A549 (cell line): ENCODE data around the gene GCG. TPM values are rescaled to one million over a fixed set of nuclear protein-coding genes. Genes with fewer than 3 reads are reported as not detected.
A peak's percentile ranks its signal among the peaks of the same experiment; 100 is the strongest.

Experiments
- ATAC-seq, 2 experiments: fragments of 200-7000 bp in 1 of 2; fragments of >200 bp in 1 of 2; cut with Nextera tagmentation in 1 of 2; cut with Tn5 transposase in 1 of 2; 3 replicates each; pipeline versions ENCODE4 v1.8.0 to v1.9.1; 2018 to 2020; ENCODE audit warnings: mild to moderate bottlenecking in 1 of 2, moderate library complexity in 1 of 2
- CTCF ChIA-PET: fragments of 300-600 bp; sonication (Branson Sonifier 250); formaldehyde crosslinking; extraction: SDS; loops from one replicate; lab custom pipeline; 2021; ENCODE audit warnings: antibody characterized with exemption, inconsistent platforms; lab: Yijun Ruan, JAX
- POLR2A ChIA-PET: fragments of 350-600 bp; formaldehyde crosslinking; extraction: SDS; loops from one replicate; lab custom pipeline; 2021; ENCODE audit warnings: antibody characterized with exemption, inconsistent platforms; lab: Yijun Ruan, JAX
- DNase-seq, 2 experiments: peaks; one replicate each; pipeline versions ENCODE4 v3.0.0 to v3.0.0-alpha.2; 2011 to 2016; ENCODE audit warnings: low read depth in 1 of 2, low spot score in 1 of 2
- FAIRE-seq: peaks from 2 replicates; lab custom pipeline; 2011; peaks lifted over from hg19 to GRCh38; lab: Jason Lieb, UNC
- H3K27ac ChIP-seq, 2 experiments: fragments of >200 bp; sonication (Bioruptor Twin); formaldehyde crosslinking; 3 replicates each; pipeline ENCODE4 v1.5.1; 2016 to 2017
- H3K4me1 ChIP-seq: fragments of >200 bp; sonication (Bioruptor Twin); formaldehyde crosslinking; 3 replicates; pipeline ENCODE4 v1.6.1; 2016
- H3K4me2 ChIP-seq: fragments of >200 bp; sonication (Bioruptor Twin); formaldehyde crosslinking; 3 replicates; pipeline ENCODE4 v1.6.1; 2016
- H3K4me3 ChIP-seq: fragments of >200 bp; sonication (Bioruptor Twin); formaldehyde crosslinking; 3 replicates; pipeline ENCODE4 v1.5.1; 2016
- H3K9me3 ChIP-seq: fragments of >200 bp; sonication (Bioruptor Twin); formaldehyde crosslinking; 3 replicates; pipeline ENCODE4 v1.6.1; 2016
- CHD2 ChIP-seq: fragments of 150-350 bp; IDR thresholded peaks from 2 replicates; pipeline ENCODE4 v1.6.1; 2014; ENCODE audit warnings: low read length; ENCODE audit not compliant: partially characterized antibody
- EP300 ChIP-seq, 2 experiments: fragments of >200 bp; sonication (Bioruptor Twin); formaldehyde crosslinking; IDR thresholded peaks; 2 replicates in 1 of 2; 3 replicates in 1 of 2; pipeline ENCODE4 v1.6.1; 2016 to 2017
- FOSB ChIP-seq: fragments of 250-450 bp; sonication (Bioruptor Pico); IDR thresholded peaks from 2 replicates; pipeline ENCODE4 v1.5.0; 2020; ENCODE audit warnings: mild to moderate bottlenecking, moderate library complexity
- FOXS1 ChIP-seq: fragments of 250-450 bp; sonication (Bioruptor Pico); IDR thresholded peaks from 2 replicates; pipeline ENCODE4 v1.5.0; 2020; ENCODE audit warnings: mild to moderate bottlenecking, moderate library complexity
- HEYL ChIP-seq: fragments of 250-450 bp; sonication (Bioruptor Pico); IDR thresholded peaks from 2 replicates; pipeline ENCODE4 v1.8.0; 2021; ENCODE audit warnings: mild to moderate bottlenecking, moderate library complexity
- HOXA7 ChIP-seq: fragments of 250-450 bp; sonication (Bioruptor Pico); IDR thresholded peaks from 2 replicates; pipeline ENCODE4 v1.5.0; 2020; ENCODE audit warnings: mild to moderate bottlenecking, moderate library complexity
- HOXB13 ChIP-seq: fragments of 250-450 bp; sonication (Bioruptor Pico); IDR thresholded peaks from 2 replicates; pipeline ENCODE4 v1.5.0; 2020; ENCODE audit warnings: low read depth, mild to moderate bottlenecking, moderate library complexity
- HOXB5 ChIP-seq: fragments of 250-450 bp; sonication (Bioruptor Pico); IDR thresholded peaks from 2 replicates; pipeline ENCODE4 v1.5.0; 2020; ENCODE audit warnings: mild to moderate bottlenecking, moderate library complexity
- JUNB ChIP-seq: fragments of >200 bp; sonication (Bioruptor Twin); formaldehyde crosslinking; IDR thresholded peaks from 2 replicates; pipeline ENCODE4 v1.6.1; 2016
- KDM5A ChIP-seq: fragments of 200-600 bp; sonication (generic); IDR thresholded peaks from 2 replicates; pipeline ENCODE4 v1.6.1; 2016; ENCODE audit warnings: antibody characterized with exemption, mild to moderate bottlenecking
- MAFK ChIP-seq: fragments of 450-650 bp; IDR thresholded peaks from 2 replicates; pipeline ENCODE4 v1.6.1; 2014; ENCODE audit not compliant: partially characterized antibody
- MAX ChIP-seq: IDR thresholded peaks from 2 replicates; pipeline ENCODE4 v1.6.1; 2012
- PBX3 ChIP-seq: IDR thresholded peaks from 2 replicates; pipeline ENCODE4 v1.6.1; 2012
- POLR2A ChIP-seq: IDR thresholded peaks from 2 replicates; pipeline ENCODE4 v1.6.1; 2012; ENCODE audit warnings: mild to moderate bottlenecking, low read length
- POLR2AphosphoS2 ChIP-seq: conservative IDR thresholded peaks from 2 replicates; pipeline ENCODE4 v1.6.1; 2012; ENCODE audit warnings: low read length, improper control_type of control experiment, inconsistent platforms
- RARB ChIP-seq: fragments of 250-450 bp; sonication (Bioruptor Pico); IDR thresholded peaks from 2 replicates; pipeline ENCODE4 v1.8.0; 2021; ENCODE audit warnings: mild to moderate bottlenecking, moderate library complexity
- TFCP2L1 ChIP-seq: fragments of 250-450 bp; sonication (Bioruptor Pico); IDR thresholded peaks from 2 replicates; pipeline ENCODE4 v1.5.0; 2021; ENCODE audit warnings: mild to moderate bottlenecking
- ZC3H11A ChIP-seq: fragments of 450-650 bp; IDR thresholded peaks from 2 replicates; pipeline ENCODE4 v1.6.1; 2014; ENCODE audit warnings: antibody characterized with exemption, mild to moderate bottlenecking
- ZFP36 ChIP-seq: fragments of 450-650 bp; IDR thresholded peaks from 2 replicates; pipeline ENCODE4 v1.6.1; 2014; ENCODE audit warnings: borderline replicate concordance; ENCODE audit not compliant: partially characterized antibody
- ZSCAN20 ChIP-seq: fragments of 250-450 bp; sonication (Bioruptor Pico); IDR thresholded peaks from 2 replicates; pipeline ENCODE4 v1.8.0; 2022; ENCODE audit warnings: mild to moderate bottlenecking, moderate library complexity
- WGBS: methylation state at CpG from one replicate; pipeline ENCODE4 v1.1.6; 2017; ENCODE audit errors: missing lambda C conversion rate; 5-methylcytosine and 5-hydroxymethylcytosine counted together
- polyA plus RNA-seq, 4 experiments: library from polyadenylated mRNA; depleted of rRNA in 3 of 4; stranded (reverse); fragments of >200 nt; fragmentation: RNase III in 1 of 4; extraction: RNeasy Plus Mini Kit Qiagen cat#74134 plus additional on column Dnase treatment in 1 of 4; gene quantifications; 2 replicates in 3 of 4; 3 replicates in 1 of 4; pipeline ENCODE4 v1.2.3, GENCODE V29; 2011 to 2017
- TF ChIP-seq, protein P1 (sequence below): fragments of 250-450 bp; sonication (Bioruptor Pico); IDR thresholded peaks from 2 replicates; pipeline ENCODE4 v1.5.0; 2021; ENCODE audit warnings: mild to moderate bottlenecking, moderate library complexity, borderline replicate concordance
- TF ChIP-seq, protein P2 (sequence below): fragments of 250-450 bp; sonication (Bioruptor Pico); IDR thresholded peaks from 2 replicates; pipeline ENCODE4 v1.5.0; 2020; ENCODE audit warnings: low read depth, mild to moderate bottlenecking, moderate library complexity
- TF ChIP-seq, protein P3 (sequence below): fragments of 150-350 bp; IDR thresholded peaks from 2 replicates; pipeline ENCODE4 v1.6.1; 2014; ENCODE audit warnings: low read depth, mild to moderate bottlenecking, low read length

GCG gene
- polyA plus RNA-seq, 2 of the 4 experiments (the other 2 are of a cell fraction): not detected

DNA sequence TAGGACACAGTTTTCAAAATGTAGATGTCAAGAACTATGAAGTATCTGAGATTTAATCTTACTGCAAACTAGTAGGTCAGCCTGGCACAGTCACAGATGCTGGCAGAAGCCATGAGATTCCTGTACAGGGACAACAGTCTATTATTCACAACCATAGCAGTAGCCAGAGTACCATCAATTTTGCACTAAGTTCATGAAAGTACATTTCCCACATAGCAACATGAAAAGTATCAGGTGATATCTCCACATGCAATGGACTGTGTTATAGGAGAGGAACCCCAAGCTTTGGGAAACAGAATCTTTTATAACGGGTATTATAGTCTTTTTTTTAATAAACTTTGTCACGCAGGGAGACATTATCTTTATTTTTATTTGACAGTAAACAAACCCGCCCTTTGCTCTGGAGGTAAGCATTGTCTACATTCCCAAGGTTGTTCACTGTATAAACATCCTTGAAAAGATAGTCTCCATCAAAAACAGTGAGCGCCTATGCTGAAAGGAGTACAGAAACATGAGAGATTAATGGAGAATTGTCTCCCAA lies 44.6 kb downstream of the GCG start (continued):
- TF ChIP-seq MAX (no peak), HOXB13 (CRISPR knock-in tag) (no peak)

DNA sequence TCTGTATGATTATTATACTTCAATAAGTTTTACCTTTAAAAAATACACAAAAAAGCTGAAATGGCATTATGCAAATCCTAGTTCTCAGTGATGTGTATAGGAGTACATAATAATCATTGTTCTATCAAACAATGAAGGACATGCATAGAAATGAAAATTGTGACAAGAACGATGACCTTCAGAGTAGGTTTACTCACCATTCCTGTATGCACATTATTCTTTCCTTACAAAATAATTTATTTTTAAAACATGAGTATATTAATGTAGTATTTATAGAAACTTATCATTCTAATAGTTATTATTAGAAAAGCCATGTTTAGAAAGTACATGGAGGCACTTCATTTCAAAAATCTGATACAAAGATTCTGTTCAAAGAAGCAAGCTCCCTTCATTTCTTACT lies 45.3 kb downstream of the GCG start:
- ATAC-seq: no peak
- TF ChIP-seq MAFK: peak; percentile 31
- no peak for TF ChIP-seq KDM5A
- TF ChIP-seq, all 56 proteins: peak for 1
- H3K4me2 ChIP-seq: no peak overlapping the region
- no peaks in the 10 kb centered on the region for H3K9me3 ChIP-seq
- 0 out of 3 replicates have a peak, but pooled peaks cover 2% of the 10 kb centered on the region for H3K4me1 ChIP-seq
- H3K4me3 ChIP-seq: no peak overlapping the region
- ChIA-PET CTCF (no interaction called here), POLR2A (no interaction called here)
- WGBS: 68% methylated on average over 1 of the region's 1 CpG
- H3K27ac ChIP-seq: no peak overlapping the region
- no peak for FAIRE-seq
- DNase-seq: no peak

DNA sequence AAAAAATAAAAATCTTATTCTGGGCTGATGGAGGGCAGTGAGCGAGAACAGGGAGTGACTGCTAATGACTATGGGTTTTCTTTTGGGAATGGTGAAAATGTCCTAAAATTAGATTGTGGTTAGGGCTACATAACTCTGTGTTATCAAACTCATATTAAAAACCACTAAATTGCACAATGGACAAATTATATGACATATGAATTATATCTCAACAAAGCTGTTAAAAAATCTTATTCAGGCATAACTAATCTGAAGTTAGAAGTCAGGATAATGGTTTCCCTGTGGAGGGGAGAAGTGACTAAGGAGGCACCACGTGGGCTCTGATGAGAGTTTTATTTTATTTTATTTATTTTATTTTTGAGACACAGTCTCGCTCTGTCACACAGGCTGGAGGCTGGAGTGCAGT lies 45.9 kb downstream of the GCG start:
- Histone ChIP-seq H3K4me1 (0 out of 3 replicates have a peak, but pooled peaks cover 2% of the 10 kb centered on the region), H3K4me2 (no peak overlapping the region)
- no peak for FAIRE-seq
- CTCF ChIA-PET: no interaction called here
- TF ChIP-seq EP300 (IDR thresholded peaks at IDR 0.05): no peak
- TF ChIP-seq, all 56 proteins: peak for 0
- no peaks in the 10 kb centered on the region for H3K9me3 ChIP-seq
- no peak overlapping the region for H3K4me3 ChIP-seq
- POLR2A ChIA-PET: no interaction called here
- no peak for ATAC-seq
- H3K27ac ChIP-seq: no peak overlapping the region
- WGBS: 46% methylated on average over 3 of the region's 3 CpGs
- no peak for DNase-seq

- no peak overlapping the region for H3K4me3 ChIP-seq
- no peaks in the 10 kb centered on the region for H3K9me3 ChIP-seq
- ATAC-seq (no peak), DNase-seq (no peak)
- 35% methylated on average over 3 of the region's 3 CpGs for WGBS
- H3K27ac ChIP-seq: no peak overlapping the region
- 0 out of 3 replicates have a peak, but pooled peaks cover 2% of the 10 kb centered on the region for H3K4me1 ChIP-seq
- POLR2A ChIA-PET: no interaction called here
- no peak overlapping the region for H3K4me2 ChIP-seq
- no peak for TF ChIP-seq HEYL (CRISPR knock-in tag)
- TF ChIP-seq RARB (CRISPR knock-in tag): no peak
- no peak for TF ChIP-seq ZC3H11A
- TF ChIP-seq, all 56 proteins: peak for 0
- CTCF ChIA-PET: no interaction called here
- FAIRE-seq: no peak
These were observed 48.5 kb downstream of the GCG start for GRCh38 chr2:162103443-162104009.

DNA sequence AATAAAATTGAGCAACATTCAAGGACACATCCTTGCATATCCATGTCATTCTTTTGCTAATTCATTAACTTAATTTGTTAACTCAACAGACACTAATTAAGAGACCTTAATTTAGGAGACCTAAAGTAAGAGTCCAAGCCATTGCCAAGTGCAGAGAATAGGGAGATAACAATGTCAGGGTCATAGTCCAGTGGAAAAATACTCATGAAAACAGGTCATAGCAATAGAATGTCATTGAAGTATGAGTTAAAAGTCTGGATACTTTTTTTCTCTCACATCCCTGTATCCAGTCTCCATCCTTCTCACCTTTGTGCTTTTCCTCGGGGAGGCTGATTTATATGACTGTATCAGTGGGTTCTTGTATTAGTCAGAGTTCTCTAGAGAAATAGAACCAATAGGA lies 51.5 kb downstream of the GCG start:
- TF ChIP-seq POLR2AphosphoS2 (no peak), JUNB (no peak), FOXS1 (no peak), HEYL (CRISPR knock-in tag) (no peak), ZSCAN20 (CRISPR knock-in tag) (no peak), FOSB (CRISPR knock-in tag) (no peak), PBX3 (no peak), MAX (no peak), TFCP2L1 (CRISPR knock-in tag) (no peak), HOXA7 (CRISPR knock-in tag) (no peak), ZFP36 (no peak), HOXB5 (CRISPR knock-in tag) (no peak), POLR2A (no peak), CHD2 (no peak)
- TF ChIP-seq, protein P1, sequence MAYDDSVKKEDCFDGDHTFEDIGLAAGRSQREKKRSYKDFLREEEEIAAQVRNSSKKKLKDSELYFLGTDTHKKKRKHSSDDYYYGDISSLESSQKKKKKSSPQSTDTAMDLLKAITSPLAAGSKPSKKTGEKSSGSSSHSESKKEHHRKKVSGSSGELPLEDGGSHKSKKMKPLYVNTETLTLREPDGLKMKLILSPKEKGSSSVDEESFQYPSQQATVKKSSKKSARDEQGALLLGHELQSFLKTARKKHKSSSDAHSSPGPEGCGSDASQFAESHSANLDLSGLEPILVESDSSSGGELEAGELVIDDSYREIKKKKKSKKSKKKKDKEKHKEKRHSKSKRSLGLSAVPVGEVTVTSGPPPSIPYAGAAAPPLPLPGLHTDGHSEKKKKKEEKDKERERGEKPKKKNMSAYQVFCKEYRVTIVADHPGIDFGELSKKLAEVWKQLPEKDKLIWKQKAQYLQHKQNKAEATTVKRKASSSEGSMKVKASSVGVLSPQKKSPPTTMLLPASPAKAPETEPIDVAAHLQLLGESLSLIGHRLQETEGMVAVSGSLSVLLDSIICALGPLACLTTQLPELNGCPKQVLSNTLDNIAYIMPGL (CRISPR knock-in tag): no peak
- TF ChIP-seq, protein P2, sequence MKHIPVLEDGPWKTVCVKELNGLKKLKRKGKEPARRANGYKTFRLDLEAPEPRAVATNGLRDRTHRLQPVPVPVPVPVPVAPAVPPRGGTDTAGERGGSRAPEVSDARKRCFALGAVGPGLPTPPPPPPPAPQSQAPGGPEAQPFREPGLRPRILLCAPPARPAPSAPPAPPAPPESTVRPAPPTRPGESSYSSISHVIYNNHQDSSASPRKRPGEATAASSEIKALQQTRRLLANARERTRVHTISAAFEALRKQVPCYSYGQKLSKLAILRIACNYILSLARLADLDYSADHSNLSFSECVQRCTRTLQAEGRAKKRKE: no peak
- TF ChIP-seq, protein P3, sequence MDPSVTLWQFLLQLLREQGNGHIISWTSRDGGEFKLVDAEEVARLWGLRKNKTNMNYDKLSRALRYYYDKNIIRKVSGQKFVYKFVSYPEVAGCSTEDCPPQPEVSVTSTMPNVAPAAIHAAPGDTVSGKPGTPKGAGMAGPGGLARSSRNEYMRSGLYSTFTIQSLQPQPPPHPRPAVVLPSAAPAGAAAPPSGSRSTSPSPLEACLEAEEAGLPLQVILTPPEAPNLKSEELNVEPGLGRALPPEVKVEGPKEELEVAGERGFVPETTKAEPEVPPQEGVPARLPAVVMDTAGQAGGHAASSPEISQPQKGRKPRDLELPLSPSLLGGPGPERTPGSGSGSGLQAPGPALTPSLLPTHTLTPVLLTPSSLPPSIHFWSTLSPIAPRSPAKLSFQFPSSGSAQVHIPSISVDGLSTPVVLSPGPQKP: no peak
- no peak for FAIRE-seq
- no peak for DNase-seq
- 0% methylated on average over 1 of the region's 1 CpG for WGBS
- no peaks in the 10 kb centered on the region for H3K9me3 ChIP-seq
- H3K4me3 ChIP-seq: no peak overlapping the region
- ATAC-seq: no peak
- no peak overlapping the region for H3K4me2 ChIP-seq
- H3K4me1 ChIP-seq: no peaks in the 10 kb centered on the region
- H3K27ac ChIP-seq: no peak overlapping the region
- POLR2A ChIA-PET: no interaction called here
- CTCF ChIA-PET: no interaction called here
